K562 (cell line): Measurements from ENCODE around the gene ZFYVE16. TPM values are rescaled to one million over a fixed set of nuclear protein-coding genes. Genes with fewer than 3 reads are reported as not detected.

Source experiments
- BHLHE40 ChIP-seq: IDR thresholded peaks from 2 replicates; pipeline ENCODE4 v1.6.1; 2011; ENCODE audit warnings: low read length, improper control_type of control experiment
- BRCA1 ChIP-seq, 2 experiments: fragments of 450-650 bp in 1 of 2; sonication (generic) in 1 of 2; formaldehyde crosslinking in 1 of 2; IDR thresholded peaks; 2 replicates each; pipeline versions ENCODE4 v1.5.0 to v1.6.1; 2017 to 2020; ENCODE audit warnings: mild to moderate bottlenecking in 1 of 2, missing genetic modification reagents in 1 of 2
- FOSL1 ChIP-seq: fragments of 200-800 bp; sonication (Bioruptor generic); conservative IDR thresholded peaks from 2 replicates; pipeline ENCODE4 v1.6.1; 2016; ENCODE audit warnings: missing genetic modification characterization, missing compliant biosample characterization
- HDGF ChIP-seq: fragments of 450-650 bp; IDR thresholded peaks from 2 replicates; pipeline ENCODE4 v1.6.1; 2016
- HMG20A ChIP-seq: fragments of 450-650 bp; formaldehyde crosslinking; conservative IDR thresholded peaks from 2 replicates; pipeline ENCODE4 v1.4.0; 2020; ENCODE audit warnings: mild to moderate bottlenecking, mixed read lengths
- L3MBTL2 ChIP-seq: fragments of 450-650 bp; IDR thresholded peaks from 2 replicates; pipeline ENCODE4 v1.6.1; 2016; ENCODE audit warnings: mild to moderate bottlenecking, moderate library complexity
- NRF1 ChIP-seq, 2 experiments: fragments of 450-650 bp; IDR thresholded peaks in 1 of 2; conservative IDR thresholded peaks in 1 of 2; 2 replicates each; pipeline ENCODE4 v1.6.1; 2014; ENCODE audit warnings: mild to moderate bottlenecking in 2 of 2
- POLR2A ChIP-seq: fragments of 450-650 bp; conservative IDR thresholded peaks from 2 replicates; pipeline ENCODE4 v1.6.1; 2016
- RBFOX2 ChIP-seq: fragments of 200-400 bp; formaldehyde crosslinking; IDR thresholded peaks from 2 replicates; pipeline ENCODE4 v1.6.1; 2017; ENCODE audit warnings: low read depth, mild to moderate bottlenecking, low read length, moderate library complexity
- RHOXF2B ChIP-seq: fragments of 250-450 bp; sonication (Bioruptor Pico); conservative IDR thresholded peaks from 2 replicates; pipeline ENCODE4 v1.5.1; 2021
- RNF2 ChIP-seq: sonication (generic); IDR thresholded peaks from 2 replicates; pipeline ENCODE4 v1.6.1; 2016
- SIRT6 ChIP-seq: IDR thresholded peaks from one replicate; pipeline ENCODE4 v1.6.1; 2012; ENCODE audit warnings: low read depth, mild to moderate bottlenecking, control low read depth, inconsistent platforms, low read length, moderate library complexity
- TAL1 ChIP-seq: fragments of 450-650 bp; IDR thresholded peaks from 2 replicates; pipeline ENCODE4 v1.6.1; 2016; ENCODE audit warnings: mild to moderate bottlenecking
- TCF15 ChIP-seq: fragments of 250-450 bp; sonication (Bioruptor Pico); IDR thresholded peaks from 2 replicates; pipeline ENCODE4 v1.8.0; 2022; ENCODE audit warnings: moderate library complexity, mild to moderate bottlenecking, inconsistent platforms
- TCF7 ChIP-seq: sonication (generic); IDR thresholded peaks from 2 replicates; pipeline ENCODE4 v1.6.1; 2016; ENCODE audit warnings: antibody characterized with exemption, borderline replicate concordance
- ZBTB33 ChIP-seq: sonication (generic); formaldehyde crosslinking; IDR thresholded peaks from 2 replicates; pipeline ENCODE4 v1.8.1; 2023; ENCODE audit warnings: mild to moderate bottlenecking, missing genetic modification reagents
- ZFX ChIP-seq: sonication (generic); formaldehyde crosslinking; IDR thresholded peaks from 2 replicates; pipeline ENCODE4 v1.8.0; 2022; ENCODE audit warnings: mild to moderate bottlenecking, missing genetic modification reagents, moderate library complexity
- ZNF184 ChIP-seq: sonication (generic); formaldehyde crosslinking; IDR thresholded peaks from 2 replicates; pipeline ENCODE4 v1.5.0; 2020; ENCODE audit warnings: missing genetic modification reagents
- polyA plus RNA-seq, 8 experiments: library from polyadenylated mRNA; depleted of rRNA in 4 of 8; stranded (reverse) in 5 of 8; unstranded in 3 of 8; fragments of >200 nt; fragmentation: Nextera tagmentation in 2 of 8; fragmentation: Illumina TruSeq in 1 of 8; extraction: Ambion mirVana in 2 of 8; extraction: Trizol in 1 of 8; gene quantifications; 2 replicates each; pipeline versions ENCODE4 v1.2.1 to v1.2.3, GENCODE V29; 2011 to 2014; ENCODE audit warnings: inconsistent platforms in 1 of 8, missing spikeins in 1 of 8
- total RNA-seq, 7 experiments: library from RNA; depleted of rRNA in 6 of 7; stranded (reverse); fragments of >200 nt in 6 of 7; fragmentation: Illumina TruSeq in 2 of 7; extraction: Trizol in 2 of 7; gene quantifications; 2 replicates each; pipeline versions ENCODE4 v1.2.1 to v1.2.3, GENCODE V29; 2011 to 2021; ENCODE audit warnings: low replicate concordance in 1 of 7
- TF ChIP-seq, protein P1 (sequence below): fragments of 450-650 bp; IDR thresholded peaks from 2 replicates; pipeline ENCODE4 v1.7.1; 2018; ENCODE audit warnings: mild to moderate bottlenecking, low read depth; ENCODE audit not compliant: partially characterized antibody
- TF ChIP-seq, protein P2 (sequence below), 3 experiments: fragments of 200-800 bp in 1 of 3; fragments of 250-450 bp in 1 of 3; fragments of 450-650 bp in 1 of 3; sonication (Bioruptor Pico) in 1 of 3; sonication (Bioruptor generic) in 1 of 3; formaldehyde crosslinking in 1 of 3; IDR thresholded peaks; 2 replicates each; pipeline versions ENCODE4 v1.6.1 to v1.8.0; 2016 to 2022; ENCODE audit warnings: mild to moderate bottlenecking in 2 of 3, missing genetic modification characterization in 2 of 3, missing compliant biosample characterization in 1 of 3, moderate library complexity in 1 of 3

The ZFYVE16 gene
- total and polyA plus RNA-seq, 9 of the 15 experiments (the other 6 are each of a cell fraction or from before 2014, with no cell fraction given), result 6.0 to 18.9 (median 12.5) TPM

GRCh38 chr5:80487829-80488721 lies 80.2 kb downstream of the ZFYVE16 start, which contains the start of gene FAM151B (continued):
- TF ChIP-seq ZFX (CRISPR knock-in tag) (peak; percentile 62), ZBTB33 (peak; percentile 58), RHOXF2B (CRISPR knock-in tag) (no peak), HMG20A (CRISPR knock-in tag) (no peak), POLR2A (no peak), SIRT6 (no peak), RBFOX2 (0 out of 2 replicates have a peak, but pooled peaks have one; percentile 24), FOSL1 (no peak), BRCA1 (IDR thresholded peaks at IDR 0.05) (no peak), BRCA1 (CRISPR knock-in tag; IDR thresholded peaks at IDR 0.05) (no peak), L3MBTL2 (peak; percentile 66), RNF2 (no peak), TCF15 (CRISPR knock-in tag) (no peak), HDGF (no peak), TCF7 (no peak), TAL1 (no peak), BHLHE40 (no peak), ZNF184 (CRISPR knock-in tag) (0 out of 2 replicates have a peak, but pooled peaks have one; percentile 11), NRF1 (conservative IDR thresholded peaks at IDR 0.05 in 1 of 2, IDR thresholded peaks at IDR 0.05 in 1 of 2) (peak; percentile 82 to 85)
- TF ChIP-seq, protein P1, sequence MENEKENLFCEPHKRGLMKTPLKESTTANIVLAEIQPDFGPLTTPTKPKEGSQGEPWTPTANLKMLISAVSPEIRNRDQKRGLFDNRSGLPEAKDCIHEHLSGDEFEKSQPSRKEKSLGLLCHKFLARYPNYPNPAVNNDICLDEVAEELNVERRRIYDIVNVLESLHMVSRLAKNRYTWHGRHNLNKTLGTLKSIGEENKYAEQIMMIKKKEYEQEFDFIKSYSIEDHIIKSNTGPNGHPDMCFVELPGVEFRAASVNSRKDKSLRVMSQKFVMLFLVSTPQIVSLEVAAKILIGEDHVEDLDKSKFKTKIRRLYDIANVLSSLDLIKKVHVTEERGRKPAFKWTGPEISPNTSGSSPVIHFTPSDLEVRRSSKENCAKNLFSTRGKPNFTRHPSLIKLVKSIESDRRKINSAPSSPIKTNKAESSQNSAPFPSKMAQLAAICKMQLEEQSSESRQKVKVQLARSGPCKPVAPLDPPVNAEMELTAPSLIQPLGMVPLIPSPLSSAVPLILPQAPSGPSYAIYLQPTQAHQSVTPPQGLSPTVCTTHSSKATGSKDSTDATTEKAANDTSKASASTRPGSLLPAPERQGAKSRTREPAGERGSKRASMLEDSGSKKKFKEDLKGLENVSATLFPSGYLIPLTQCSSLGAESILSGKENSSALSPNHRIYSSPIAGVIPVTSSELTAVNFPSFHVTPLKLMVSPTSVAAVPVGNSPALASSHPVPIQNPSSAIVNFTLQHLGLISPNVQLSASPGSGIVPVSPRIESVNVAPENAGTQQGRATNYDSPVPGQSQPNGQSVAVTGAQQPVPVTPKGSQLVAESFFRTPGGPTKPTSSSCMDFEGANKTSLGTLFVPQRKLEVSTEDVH, result no peak
- TF ChIP-seq, protein P2, sequence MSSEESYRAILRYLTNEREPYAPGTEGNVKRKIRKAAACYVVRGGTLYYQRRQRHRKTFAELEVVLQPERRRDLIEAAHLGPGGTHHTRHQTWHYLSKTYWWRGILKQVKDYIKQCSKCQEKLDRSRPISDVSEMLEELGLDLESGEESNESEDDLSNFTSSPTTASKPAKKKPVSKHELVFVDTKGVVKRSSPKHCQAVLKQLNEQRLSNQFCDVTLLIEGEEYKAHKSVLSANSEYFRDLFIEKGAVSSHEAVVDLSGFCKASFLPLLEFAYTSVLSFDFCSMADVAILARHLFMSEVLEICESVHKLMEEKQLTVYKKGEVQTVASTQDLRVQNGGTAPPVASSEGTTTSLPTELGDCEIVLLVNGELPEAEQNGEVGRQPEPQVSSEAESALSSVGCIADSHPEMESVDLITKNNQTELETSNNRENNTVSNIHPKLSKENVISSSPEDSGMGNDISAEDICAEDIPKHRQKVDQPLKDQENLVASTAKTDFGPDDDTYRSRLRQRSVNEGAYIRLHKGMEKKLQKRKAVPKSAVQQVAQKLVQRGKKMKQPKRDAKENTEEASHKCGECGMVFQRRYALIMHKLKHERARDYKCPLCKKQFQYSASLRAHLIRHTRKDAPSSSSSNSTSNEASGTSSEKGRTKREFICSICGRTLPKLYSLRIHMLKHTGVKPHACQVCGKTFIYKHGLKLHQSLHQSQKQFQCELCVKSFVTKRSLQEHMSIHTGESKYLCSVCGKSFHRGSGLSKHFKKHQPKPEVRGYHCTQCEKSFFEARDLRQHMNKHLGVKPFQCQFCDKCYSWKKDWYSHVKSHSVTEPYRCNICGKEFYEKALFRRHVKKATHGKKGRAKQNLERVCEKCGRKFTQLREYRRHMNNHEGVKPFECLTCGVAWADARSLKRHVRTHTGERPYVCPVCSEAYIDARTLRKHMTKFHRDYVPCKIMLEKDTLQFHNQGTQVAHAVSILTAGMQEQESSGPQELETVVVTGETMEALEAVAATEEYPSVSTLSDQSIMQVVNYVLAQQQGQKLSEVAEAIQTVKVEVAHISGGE (CRISPR knock-in tag; IDR thresholded peaks at IDR 0.05), result peak in 1 of 3 experiments; percentile 77; a peak in 2 of 6 replicates
